HEK293 (cell line): ENCODE data around the gene APOBEC3H.

Source experiments
- CTCF ChIA-PET: fragments of 350-600 bp; formaldehyde crosslinking; extraction: SDS; loops from one replicate; lab custom pipeline; 2021; ENCODE audit warnings: antibody characterized with exemption; lab: Yijun Ruan, JAX
- POLR2A ChIA-PET: fragments of 300-600 bp; formaldehyde crosslinking; extraction: SDS; loops from one replicate; lab custom pipeline; 2020; ENCODE audit warnings: antibody characterized with exemption, inconsistent platforms; lab: Yijun Ruan, JAX
- H3K27ac ChIP-seq: fragments of 200-500 bp; sonication (Bioruptor generic); 2 replicates; pipeline ENCODE4 v1.5.1; 2014; ENCODE audit warnings: low read depth, low read length, control low read depth, inconsistent platforms; ENCODE audit errors: extremely low read depth
- H3K36me3 ChIP-seq, 2 experiments: fragments of 200-500 bp in 1 of 2; sonication (Bioruptor generic) in 1 of 2; 1 replicate in 1 of 2; 2 replicates in 1 of 2; pipeline ENCODE4 v1.5.1; 2014 to 2017; ENCODE audit warnings: inconsistent platforms in 2 of 2, low read length in 2 of 2; ENCODE audit not compliant: control insufficient read depth in 2 of 2, insufficient read depth in 1 of 2
- H3K4me1 ChIP-seq: fragments of 200-500 bp; sonication (Bioruptor generic); 2 replicates; pipeline ENCODE4 v1.5.1; 2014; ENCODE audit warnings: mild to moderate bottlenecking, low read length, inconsistent platforms; ENCODE audit not compliant: control insufficient read depth, insufficient read depth
- H3K4me3 ChIP-seq: 2 replicates; pipeline ENCODE4 v1.5.1; 2011; ENCODE audit warnings: low read depth, mild to moderate bottlenecking, control low read depth, low read length, moderate library complexity
- H3K9me3 ChIP-seq: fragments of 200-500 bp; sonication (Bioruptor generic); 2 replicates; pipeline ENCODE4 v1.5.1; 2014; ENCODE audit warnings: low read depth, low read length, inconsistent platforms; ENCODE audit not compliant: control insufficient read depth, insufficient read depth
- BCL11B ChIP-seq: fragments of 450-650 bp; formaldehyde crosslinking; IDR thresholded peaks from 2 replicates; pipeline ENCODE4 v1.5.1; 2016; ENCODE audit warnings: low read depth, missing biosample characterization, missing genetic modification characterization
- GLIS2 ChIP-seq: fragments of 450-650 bp; formaldehyde crosslinking; IDR thresholded peaks from 2 replicates; pipeline ENCODE4 v1.5.1; 2016; ENCODE audit warnings: missing biosample characterization, missing genetic modification characterization
- SETDB1 ChIP-seq: IDR thresholded peaks from one replicate; pipeline ENCODE4 v1.6.1; 2017; ENCODE audit warnings: mild to moderate bottlenecking, low read length, moderate library complexity, mixed read lengths; ENCODE audit not compliant: insufficient read length
- ZBTB48 ChIP-seq: fragments of 450-650 bp; formaldehyde crosslinking; IDR thresholded peaks from 2 replicates; pipeline ENCODE4 v1.5.1; 2016; ENCODE audit warnings: missing biosample characterization, missing genetic modification characterization
- ZNF16 ChIP-seq: fragments of 450-650 bp; formaldehyde crosslinking; IDR thresholded peaks from 2 replicates; pipeline ENCODE4 v1.5.1; 2016; ENCODE audit warnings: low read depth, missing biosample characterization, missing genetic modification characterization
- ZNF19 ChIP-seq: fragments of 450-650 bp; formaldehyde crosslinking; IDR thresholded peaks from 2 replicates; pipeline ENCODE4; 2016; ENCODE audit warnings: missing biosample characterization, missing genetic modification characterization, low read depth
- ZNF274 ChIP-seq, 2 experiments: fragments of 200-500 bp in 1 of 2; fragments of 450-650 bp in 1 of 2; sonication (Bioruptor generic) in 1 of 2; formaldehyde crosslinking in 1 of 2; IDR thresholded peaks; 2 replicates each; pipeline versions ENCODE4 v1.5.1 to v1.6.1; 2014 to 2016; ENCODE audit warnings: borderline replicate concordance in 1 of 2, inconsistent platforms in 1 of 2, low read length in 1 of 2, missing biosample characterization in 1 of 2, missing genetic modification characterization in 1 of 2
- ZNF354C ChIP-seq: fragments of 450-650 bp; formaldehyde crosslinking; IDR thresholded peaks from 2 replicates; pipeline ENCODE4 v1.5.1; 2016; ENCODE audit warnings: missing biosample characterization, missing genetic modification characterization, low read depth, borderline replicate concordance
- ZNF510 ChIP-seq: fragments of 450-650 bp; formaldehyde crosslinking; IDR thresholded peaks from 2 replicates; pipeline ENCODE4 v1.5.1; 2018; ENCODE audit warnings: mild to moderate bottlenecking, missing genetic modification characterization, missing biosample characterization; ENCODE audit not compliant: insufficient replicate concordance
- ZNF558 ChIP-seq: fragments of 450-650 bp; formaldehyde crosslinking; IDR thresholded peaks from 2 replicates; pipeline ENCODE4 v1.5.1; 2016; ENCODE audit warnings: missing biosample characterization, missing genetic modification characterization
- ZNF776 ChIP-seq: fragments of 450-650 bp; formaldehyde crosslinking; IDR thresholded peaks from 2 replicates; pipeline ENCODE4 v1.5.0; 2017; ENCODE audit warnings: missing biosample characterization, missing genetic modification characterization, borderline replicate concordance
- ZNF792 ChIP-seq: fragments of 450-650 bp; formaldehyde crosslinking; IDR thresholded peaks from 2 replicates; pipeline ENCODE4 v1.5.1; 2016; ENCODE audit warnings: missing biosample characterization, missing genetic modification characterization
- ZNF830 ChIP-seq: fragments of 450-650 bp; IDR thresholded peaks from 2 replicates; pipeline ENCODE4 v1.5.0; 2018; ENCODE audit warnings: missing biosample characterization, missing genetic modification characterization, low read depth, mild to moderate bottlenecking, moderate library complexity
- TF ChIP-seq, protein P1 (sequence below): fragments of 450-650 bp; formaldehyde crosslinking; IDR thresholded peaks from 2 replicates; pipeline ENCODE4 v1.5.1; 2016; ENCODE audit warnings: missing biosample characterization, missing genetic modification characterization
- TF ChIP-seq, protein P2 (sequence below): fragments of 450-650 bp; formaldehyde crosslinking; IDR thresholded peaks from 2 replicates; pipeline ENCODE4 v1.5.1; 2016; ENCODE audit warnings: missing biosample characterization, missing genetic modification characterization
- TF ChIP-seq, protein P3 (sequence below): fragments of 450-650 bp; formaldehyde crosslinking; conservative IDR thresholded peaks from 2 replicates; pipeline ENCODE4 v1.5.1; 2016; ENCODE audit warnings: low read depth, missing biosample characterization, missing genetic modification characterization

The APOBEC3H gene

DNA sequence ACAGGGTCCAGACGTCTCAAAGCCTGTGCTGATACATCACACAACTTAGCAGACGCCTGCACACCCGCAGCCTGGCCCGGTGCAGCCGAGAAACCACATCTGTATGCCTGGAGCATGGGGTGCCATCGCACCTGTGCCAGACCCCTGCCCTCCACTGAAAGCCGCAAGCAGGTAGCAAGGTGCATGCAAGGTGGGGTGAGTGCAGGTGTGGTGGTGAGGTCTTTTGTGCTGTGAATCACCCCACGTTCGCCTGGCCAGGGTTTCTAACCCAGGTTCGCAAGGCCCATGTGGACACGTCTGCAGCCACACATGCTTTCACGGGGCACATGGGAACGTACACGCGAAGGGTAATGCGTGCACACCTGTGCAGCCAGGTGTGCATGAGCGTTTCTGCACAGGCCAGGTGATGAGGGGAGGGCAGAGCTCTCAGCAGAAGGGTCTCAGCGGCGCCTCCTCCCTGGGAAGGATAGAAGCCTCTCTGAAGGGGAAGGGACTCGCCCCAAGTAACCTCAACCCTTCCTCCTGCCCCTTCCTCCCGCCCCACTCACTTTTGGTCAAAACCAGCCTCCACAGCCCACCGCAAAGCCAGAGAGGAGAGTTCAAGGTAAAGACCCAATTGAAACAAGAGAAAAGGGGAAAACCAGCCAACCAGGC lies 36.0 kb downstream of the APOBEC3H start:
- H3K9me3 ChIP-seq: no peaks in the 10 kb centered on the region
- no peaks in the 10 kb centered on the region for H3K4me1 ChIP-seq
- H3K27ac ChIP-seq: no peak overlapping the region
- H3K4me3 ChIP-seq: no peak overlapping the region
- CTCF ChIA-PET: interaction anchor here (0.7 to 2.6 kb wide), 2 partner anchors 192 to 364 kb away, joined by 3 to 6 read pairs; no protein-coding TSS in a partner anchor
- TF ChIP-seq ZNF776 (tag by site-specific recombination) (no peak), BCL11B (tag by site-specific recombination) (no peak), ZNF830 (no peak), GLIS2 (tag by site-specific recombination) (no peak), ZBTB48 (tag by site-specific recombination) (no peak), ZNF354C (tag by site-specific recombination) (no peak), ZNF16 (tag by site-specific recombination) (no peak), ZNF792 (tag by site-specific recombination) (no peak), ZNF19 (tag by site-specific recombination) (no peak), ZNF558 (no peak), SETDB1 (no peak), ZNF510 (tag by site-specific recombination) (no peak)
- TF ChIP-seq, protein P1, sequence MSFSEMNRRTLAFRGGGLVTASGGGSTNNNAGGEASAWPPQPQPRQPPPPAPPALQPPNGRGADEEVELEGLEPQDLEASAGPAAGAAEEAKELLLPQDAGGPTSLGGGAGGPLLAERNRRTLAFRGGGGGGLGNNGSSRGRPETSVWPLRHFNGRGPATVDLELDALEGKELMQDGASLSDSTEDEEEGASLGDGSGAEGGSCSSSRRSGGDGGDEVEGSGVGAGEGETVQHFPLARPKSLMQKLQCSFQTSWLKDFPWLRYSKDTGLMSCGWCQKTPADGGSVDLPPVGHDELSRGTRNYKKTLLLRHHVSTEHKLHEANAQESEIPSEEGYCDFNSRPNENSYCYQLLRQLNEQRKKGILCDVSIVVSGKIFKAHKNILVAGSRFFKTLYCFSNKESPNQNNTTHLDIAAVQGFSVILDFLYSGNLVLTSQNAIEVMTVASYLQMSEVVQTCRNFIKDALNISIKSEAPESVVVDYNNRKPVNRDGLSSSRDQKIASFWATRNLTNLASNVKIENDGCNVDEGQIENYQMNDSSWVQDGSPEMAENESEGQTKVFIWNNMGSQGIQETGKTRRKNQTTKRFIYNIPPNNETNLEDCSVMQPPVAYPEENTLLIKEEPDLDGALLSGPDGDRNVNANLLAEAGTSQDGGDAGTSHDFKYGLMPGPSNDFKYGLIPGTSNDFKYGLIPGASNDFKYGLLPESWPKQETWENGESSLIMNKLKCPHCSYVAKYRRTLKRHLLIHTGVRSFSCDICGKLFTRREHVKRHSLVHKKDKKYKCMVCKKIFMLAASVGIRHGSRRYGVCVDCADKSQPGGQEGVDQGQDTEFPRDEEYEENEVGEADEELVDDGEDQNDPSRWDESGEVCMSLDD (tag by site-specific recombination): no peak
- TF ChIP-seq, protein P2, sequence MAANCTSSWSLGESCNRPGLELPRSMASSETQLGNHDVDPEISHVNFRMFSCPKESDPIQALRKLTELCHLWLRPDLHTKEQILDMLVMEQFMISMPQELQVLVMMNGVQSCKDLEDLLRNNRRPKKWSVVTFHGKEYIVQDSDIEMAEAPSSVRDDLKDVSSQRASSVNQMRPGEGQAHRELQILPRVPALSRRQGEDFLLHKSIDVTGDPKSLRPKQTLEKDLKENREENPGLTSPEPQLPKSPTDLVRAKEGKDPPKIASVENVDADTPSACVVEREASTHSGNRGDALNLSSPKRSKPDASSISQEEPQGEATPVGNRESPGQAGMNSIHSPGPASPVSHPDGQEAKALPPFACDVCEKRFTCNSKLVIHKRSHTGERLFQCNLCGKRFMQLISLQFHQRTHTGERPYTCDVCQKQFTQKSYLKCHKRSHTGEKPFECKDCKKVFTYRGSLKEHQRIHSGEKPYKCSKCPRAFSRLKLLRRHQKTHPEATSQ (tag by site-specific recombination): no peak
- TF ChIP-seq, protein P3, sequence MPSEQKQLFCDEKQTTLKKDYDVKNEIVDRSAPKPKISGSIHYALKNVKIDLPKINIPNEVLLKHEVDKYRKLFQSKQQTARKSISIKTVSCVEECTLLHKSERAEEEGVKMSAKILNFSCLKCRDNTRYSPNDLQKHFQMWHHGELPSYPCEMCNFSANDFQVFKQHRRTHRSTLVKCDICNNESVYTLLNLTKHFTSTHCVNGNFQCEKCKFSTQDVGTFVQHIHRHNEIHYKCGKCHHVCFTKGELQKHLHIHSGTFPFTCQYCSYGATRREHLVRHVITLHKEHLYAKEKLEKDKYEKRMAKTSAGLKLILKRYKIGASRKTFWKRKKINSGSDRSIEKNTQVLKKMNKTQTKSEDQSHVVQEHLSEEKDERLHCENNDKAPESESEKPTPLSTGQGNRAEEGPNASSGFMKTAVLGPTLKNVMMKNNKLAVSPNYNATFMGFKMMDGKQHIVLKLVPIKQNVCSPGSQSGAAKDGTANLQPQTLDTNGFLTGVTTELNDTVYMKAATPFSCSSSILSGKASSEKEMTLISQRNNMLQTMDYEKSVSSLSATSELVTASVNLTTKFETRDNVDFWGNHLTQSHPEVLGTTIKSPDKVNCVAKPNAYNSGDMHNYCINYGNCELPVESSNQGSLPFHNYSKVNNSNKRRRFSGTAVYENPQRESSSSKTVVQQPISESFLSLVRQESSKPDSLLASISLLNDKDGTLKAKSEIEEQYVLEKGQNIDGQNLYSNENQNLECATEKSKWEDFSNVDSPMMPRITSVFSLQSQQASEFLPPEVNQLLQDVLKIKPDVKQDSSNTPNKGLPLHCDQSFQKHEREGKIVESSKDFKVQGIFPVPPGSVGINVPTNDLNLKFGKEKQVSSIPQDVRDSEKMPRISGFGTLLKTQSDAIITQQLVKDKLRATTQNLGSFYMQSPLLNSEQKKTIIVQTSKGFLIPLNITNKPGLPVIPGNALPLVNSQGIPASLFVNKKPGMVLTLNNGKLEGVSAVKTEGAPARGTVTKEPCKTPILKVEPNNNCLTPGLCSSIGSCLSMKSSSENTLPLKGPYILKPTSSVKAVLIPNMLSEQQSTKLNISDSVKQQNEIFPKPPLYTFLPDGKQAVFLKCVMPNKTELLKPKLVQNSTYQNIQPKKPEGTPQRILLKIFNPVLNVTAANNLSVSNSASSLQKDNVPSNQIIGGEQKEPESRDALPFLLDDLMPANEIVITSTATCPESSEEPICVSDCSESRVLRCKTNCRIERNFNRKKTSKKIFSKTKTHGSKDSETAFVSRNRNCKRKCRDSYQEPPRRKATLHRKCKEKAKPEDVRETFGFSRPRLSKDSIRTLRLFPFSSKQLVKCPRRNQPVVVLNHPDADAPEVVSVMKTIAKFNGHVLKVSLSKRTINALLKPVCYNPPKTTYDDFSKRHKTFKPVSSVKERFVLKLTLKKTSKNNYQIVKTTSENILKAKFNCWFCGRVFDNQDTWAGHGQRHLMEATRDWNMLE: no peak
- POLR2A ChIA-PET: no interaction called here
- no peaks in the 10 kb centered on the region for H3K36me3 ChIP-seq

DNA sequence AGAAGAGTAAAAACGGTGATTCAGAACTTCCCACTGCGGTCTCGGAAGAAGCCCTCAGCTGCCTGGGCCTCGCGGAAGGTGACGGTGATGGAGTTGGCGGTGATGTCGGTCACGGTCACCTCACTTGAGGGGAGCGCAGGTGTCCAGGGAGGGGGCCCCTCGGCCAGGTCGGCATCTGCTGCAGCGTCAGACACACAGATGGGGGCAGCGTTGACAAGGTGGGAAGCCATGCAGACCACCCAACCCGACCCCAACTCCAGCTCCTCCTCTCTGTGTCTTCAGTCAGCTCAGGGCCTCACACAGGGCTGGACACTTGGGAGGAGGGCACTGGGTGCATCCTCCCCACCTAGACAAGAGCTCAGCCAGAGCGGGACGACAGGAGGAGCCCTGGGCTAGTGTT lies 36.8 kb downstream of the APOBEC3H start:
- Histone ChIP-seq H3K36me3 (no peaks in the 10 kb centered on the region), H3K4me3 (no peak overlapping the region), H3K27ac (no peak overlapping the region), H3K4me1 (no peaks in the 10 kb centered on the region), H3K9me3 (no peaks in the 10 kb centered on the region)
- ChIA-PET CTCF (interaction anchor here (0.6 to 2.6 kb wide), 8 partner anchors 9 to 401 kb away, joined by 3 to 9 read pairs (median 4); partner anchors contain the start of gene RPL3), POLR2A (no interaction called here)
- TF ChIP-seq, protein P3: no peak
- TF ChIP-seq ZNF274 (IDR thresholded peaks at IDR 0.05; ENCODE audit: low read length) (no peak), ZNF274 (tag by site-specific recombination; IDR thresholded peaks at IDR 0.05; ENCODE audit: borderline replicate concordance) (no peak)
